GM21360 (cell line): ENCODE measurements around the gene KDM3B.
"Not testable (repeated sequence)": the region's sequence is repeated elsewhere in the genome, so short reads cannot be mapped to it uniquely, and the experiment has no call there.

ENCODE experiments used
- ATAC-seq: cut with Tn5 transposase; IDR thresholded peaks from one replicate; pipeline ENCODE4 v1.9.1; 2021; ENCODE audit warnings: mild to moderate bottlenecking, moderate library complexity; ENCODE audit not compliant: unreplicated experiment

KDM3B gene

DNA sequence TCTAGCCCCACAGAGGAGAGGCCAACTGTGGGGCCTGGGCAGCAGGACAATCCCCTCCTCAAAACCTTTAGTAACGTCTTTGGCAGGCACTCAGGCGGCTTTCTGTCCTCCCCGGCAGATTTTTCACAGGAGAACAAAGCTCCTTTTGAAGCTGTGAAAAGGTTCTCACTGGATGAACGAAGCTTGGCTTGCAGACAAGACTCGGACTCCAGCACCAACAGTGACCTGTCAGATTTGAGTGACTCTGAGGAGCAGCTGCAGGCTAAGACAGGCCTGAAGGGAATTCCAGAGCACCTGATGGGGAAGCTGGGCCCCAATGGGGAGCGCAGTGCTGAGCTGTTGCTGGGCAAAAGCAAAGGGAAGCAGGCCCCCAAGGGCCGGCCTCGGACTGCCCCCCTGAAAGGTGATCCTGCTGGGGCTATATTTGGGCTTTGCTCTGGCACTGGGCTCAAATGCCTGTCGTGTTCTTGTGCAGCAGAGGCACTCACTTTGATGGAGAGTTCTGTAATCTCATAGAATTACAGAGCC, 39.4 kb downstream of the KDM3B start:
- ATAC-seq = no peak

DNA sequence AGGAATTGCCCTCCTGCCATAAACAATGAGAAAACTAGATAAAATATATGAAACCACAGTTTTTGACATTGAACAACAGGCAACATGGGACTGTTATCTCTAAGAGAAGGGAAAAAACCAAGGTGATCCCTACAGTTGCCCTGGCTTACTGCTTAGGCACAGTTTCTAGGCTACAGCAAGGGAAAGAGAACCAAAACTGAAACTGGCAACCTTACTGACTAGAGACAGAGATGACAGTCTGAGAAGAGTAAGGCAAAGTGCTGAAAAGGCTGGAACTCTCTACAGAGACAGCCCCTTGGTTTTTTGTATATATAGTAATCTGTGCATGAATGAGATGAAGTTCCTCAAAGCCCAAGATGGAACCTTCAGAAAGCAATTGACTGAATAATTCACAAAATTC, 50.2 kb downstream of the KDM3B start:
- peak; percentile 68 for ATAC-seq

GRCh38 chr5:138408023-138408422, 55.5 kb downstream of the KDM3B start:
- ATAC-seq = peak; percentile 87

DNA sequence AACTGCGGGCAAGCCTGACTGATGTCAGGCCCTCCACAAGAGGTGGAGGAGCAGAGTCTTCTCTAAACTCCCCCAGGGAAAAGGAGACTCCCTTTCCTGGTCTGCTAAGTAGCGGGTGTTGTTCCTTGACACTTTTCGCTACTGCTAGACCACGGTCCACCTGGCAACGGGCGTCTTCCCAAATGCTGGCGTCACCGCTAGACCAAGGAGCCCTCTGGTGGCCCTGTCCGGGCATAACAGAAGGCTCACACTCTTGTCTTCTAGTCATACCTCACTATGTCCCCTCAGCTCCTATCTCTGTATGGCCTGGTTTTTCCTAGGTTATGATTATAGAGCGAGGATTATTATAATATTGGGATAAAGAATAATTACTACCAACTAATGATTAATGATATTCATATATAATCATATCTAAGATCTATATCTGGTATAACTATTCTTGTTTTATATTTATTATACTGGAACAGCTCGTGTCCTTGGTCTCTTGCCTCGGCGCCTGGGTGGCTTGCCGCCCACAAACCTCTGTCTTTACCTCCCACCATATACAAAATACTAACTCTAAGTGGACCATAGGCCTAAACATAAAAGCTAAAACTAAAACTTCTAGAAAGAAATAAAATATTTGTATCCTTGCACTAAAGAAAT, 58.6 kb downstream of the KDM3B start:
- not testable (repeated sequence) for ATAC-seq

DNA sequence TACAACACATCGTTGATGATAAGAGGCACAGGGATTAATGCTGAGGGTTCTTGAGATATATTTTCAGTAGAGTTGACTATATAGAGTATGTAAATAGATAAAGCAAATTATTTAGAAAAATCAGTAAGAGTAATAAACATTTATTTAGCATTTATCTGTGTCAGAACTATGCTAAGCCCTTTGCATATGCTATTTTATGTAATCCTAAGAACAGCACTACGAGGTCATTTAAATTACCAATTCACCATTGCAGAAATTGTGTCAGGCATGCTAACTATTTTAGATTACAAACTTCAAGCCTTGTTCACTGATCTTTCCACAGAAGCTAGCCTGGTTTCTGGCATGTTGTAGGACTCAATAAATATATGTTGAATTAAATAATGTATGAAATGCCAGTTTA, 66.0 kb downstream of the KDM3B start:
- no peak for ATAC-seq

DNA sequence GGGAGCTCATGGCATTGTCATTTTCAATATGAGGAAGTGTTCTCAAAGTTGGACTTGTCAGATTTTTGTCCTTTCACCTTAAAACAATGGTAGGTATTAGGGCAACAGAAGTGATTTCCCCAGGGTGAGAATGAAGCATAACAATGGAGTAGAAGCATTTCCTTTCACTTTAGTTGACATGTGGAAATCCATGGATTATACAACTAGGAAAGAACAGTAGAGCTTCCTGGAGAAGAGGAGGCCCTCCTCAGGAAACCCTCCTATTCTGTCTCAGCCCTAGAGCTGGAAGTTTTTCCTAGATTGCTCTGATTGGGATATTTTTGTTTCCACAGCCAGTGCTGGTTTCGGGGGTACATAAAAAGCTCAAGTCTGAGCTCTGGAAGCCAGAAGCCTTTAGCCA, 72.6 kb downstream of the KDM3B start:
- no peak for ATAC-seq

GRCh38 chr5:138435943-138436342, 83.5 kb downstream of the KDM3B start:
- ATAC-seq = no peak

- no peak for ATAC-seq
Observed at GRCh38 chr5:138438003-138438723, 85.7 kb downstream of the KDM3B start.

- ATAC-seq = peak; percentile 85
Observed at GRCh38 chr5:138438724-138439476, 86.4 kb downstream of the KDM3B start, which contains the start of gene REEP2. Gene REEP2, plus strand, starts transcription at chr5:138439057. Its CDS starts 152 bp downstream, at chr5:138439209.

DNA sequence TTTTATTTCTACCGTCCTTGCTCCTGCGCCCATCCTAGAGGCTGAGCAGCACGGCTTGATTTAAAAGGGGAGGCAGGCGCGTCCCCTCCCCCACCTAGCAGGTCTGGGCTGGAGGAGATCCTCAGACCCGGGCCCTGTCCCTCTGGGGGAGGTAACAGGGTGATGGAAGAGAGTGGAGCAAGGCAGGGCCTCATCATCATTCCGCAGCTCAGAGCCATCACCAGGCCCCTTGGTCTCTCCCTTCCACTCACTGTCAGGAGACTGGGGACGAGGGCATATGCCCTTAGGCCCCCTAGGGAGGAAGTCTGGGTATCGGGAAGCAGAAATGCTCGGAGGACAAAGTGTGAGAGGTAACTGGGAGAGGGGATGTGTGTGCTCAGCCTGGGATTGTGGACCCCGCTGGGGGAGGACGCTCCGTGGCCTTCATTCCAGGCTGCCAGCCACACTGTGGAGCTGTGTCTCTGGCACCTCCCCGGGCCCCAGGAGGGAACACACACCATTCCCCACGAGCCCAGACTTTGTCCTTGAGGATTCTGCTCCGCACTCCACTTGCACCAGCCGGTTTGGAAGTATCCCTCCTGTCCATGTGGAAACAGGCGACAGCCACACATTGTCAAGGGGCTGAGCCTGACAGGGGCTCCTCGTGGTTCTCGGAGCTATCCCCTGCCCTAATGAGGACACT, 87.1 kb downstream of the KDM3B start:
- no peak for ATAC-seq

DNA sequence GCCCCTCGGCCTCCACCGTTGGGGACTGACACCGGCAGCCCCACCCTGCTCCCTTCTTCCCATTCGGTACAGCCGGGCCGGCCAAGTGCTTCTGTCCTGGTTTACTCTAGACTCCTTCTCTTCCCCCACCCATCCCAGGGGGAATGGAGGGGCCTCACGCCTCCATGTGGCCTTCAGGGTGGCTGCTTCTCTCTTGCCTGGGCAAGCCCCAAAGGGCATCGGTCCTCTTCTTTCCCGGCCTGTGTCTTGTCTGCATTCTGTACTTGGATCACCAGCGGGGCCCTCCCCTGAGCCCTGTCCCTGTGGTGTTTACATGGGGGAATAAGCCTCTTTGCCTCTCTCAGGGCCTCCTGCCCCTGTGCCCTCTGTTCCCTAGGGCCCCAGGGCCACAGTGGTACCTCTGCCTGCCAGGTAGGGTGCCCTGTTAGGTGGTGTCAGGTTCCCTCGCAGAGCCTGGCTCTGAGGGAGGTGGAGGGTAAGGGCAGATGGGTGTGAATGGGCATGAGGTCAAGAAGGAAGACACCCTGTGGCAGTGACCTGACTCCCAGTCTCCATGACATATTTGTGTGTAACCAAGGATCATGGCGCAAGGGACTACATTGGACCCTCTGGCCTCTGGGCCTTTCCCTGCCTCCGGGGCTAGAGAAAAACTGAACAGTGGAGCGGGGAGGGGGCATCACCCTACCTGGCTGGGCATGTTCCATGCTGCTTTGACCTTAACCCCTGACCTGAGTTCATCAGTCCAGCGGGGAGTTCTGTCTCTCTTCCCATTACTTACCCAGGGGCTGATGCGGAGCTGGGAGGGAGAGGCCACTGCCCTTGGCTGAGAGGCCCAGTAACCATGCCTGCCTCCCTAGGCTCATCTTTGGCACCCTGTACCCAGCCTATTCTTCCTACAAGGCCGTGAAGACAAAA, 87.9 kb downstream of the KDM3B start:
- no peak for ATAC-seq

DNA sequence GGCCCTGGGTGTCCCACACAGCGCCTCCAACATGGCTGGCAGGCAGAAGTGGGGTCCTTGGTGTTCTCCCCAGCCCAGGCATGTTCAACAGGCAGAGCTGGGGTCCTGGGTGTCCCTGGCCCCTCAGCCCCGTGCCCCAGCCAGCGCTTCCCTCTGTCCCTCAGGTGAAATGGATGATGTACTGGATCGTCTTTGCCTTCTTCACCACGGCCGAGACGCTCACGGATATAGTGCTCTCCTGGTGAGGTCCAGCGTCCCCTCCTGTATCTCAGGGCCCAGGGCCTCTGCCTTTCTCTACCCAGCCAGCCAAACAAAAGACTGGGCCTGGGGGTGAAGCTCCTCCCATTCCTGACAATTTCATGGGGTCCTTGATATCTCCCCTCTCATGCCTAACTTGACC, 88.7 kb downstream of the KDM3B start:
- ATAC-seq = no peak

DNA sequence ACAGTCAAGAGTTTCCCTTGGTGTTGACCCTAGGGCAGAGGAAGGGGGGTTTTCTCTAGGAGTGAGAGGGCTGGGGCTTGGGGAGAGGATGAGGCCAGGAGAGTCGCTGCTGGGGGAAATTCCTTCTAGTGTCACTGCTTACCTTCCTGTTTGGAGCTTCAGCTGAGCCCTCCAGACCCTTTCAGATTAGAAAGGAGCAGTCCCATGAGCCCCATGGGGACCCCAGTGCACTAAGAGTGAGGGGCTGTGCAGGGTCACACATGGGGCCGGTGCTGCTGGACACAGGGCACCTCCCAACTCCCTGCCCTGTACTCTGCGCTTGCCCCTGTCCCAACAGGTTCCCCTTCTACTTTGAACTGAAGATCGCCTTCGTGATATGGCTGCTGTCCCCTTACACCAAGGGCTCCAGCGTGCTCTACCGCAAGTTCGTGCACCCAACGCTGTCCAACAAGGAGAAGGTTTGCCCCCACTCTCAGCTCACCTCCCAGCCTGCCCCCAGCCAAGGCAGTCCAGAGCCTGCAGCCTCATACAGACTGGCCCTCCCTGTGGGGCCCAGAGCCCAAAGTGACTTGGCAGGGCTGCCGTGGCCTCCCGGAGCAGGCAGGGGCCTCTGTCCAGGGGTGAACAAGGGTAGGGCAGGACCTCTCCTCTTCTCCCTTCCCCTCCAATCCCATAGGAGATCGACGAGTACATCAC, 91.7 kb downstream of the KDM3B start:
- no peak for ATAC-seq

DNA sequence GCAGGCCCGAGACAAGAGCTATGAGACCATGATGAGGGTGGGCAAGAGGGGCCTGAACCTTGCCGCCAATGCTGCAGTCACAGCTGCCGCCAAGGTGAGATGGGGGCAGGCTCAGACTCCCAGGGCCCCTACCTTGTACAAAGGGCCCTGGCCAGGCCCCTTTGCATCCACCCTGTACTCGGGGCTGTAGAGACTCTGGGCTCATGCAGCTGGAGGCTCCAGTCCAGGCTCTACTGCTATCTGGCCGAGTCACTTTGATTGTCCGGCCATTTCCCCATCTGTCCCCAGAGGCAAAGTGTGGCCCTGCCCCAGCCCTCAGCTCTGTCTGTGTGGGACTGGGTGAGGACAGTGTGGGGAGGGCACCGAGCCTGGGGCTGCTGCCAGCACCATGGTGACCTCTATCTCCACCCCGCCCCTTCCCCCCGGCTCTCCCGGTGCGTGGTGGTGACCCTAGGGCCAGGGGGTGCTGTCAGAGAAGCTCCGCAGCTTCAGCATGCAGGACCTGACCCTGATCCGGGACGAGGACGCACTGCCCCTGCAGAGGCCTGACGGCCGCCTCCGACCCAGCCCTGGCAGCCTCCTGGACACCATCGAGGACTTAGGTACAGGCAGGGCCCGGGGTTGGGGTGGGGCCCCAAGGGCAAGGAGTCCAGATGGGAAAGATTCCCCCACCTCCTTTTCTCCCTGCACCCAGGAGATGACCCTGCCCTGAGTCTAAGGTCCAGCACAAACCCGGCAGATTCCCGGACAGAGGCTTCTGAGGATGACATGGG, 92.5 kb downstream of the KDM3B start:
- ATAC-seq = no peak

DNA sequence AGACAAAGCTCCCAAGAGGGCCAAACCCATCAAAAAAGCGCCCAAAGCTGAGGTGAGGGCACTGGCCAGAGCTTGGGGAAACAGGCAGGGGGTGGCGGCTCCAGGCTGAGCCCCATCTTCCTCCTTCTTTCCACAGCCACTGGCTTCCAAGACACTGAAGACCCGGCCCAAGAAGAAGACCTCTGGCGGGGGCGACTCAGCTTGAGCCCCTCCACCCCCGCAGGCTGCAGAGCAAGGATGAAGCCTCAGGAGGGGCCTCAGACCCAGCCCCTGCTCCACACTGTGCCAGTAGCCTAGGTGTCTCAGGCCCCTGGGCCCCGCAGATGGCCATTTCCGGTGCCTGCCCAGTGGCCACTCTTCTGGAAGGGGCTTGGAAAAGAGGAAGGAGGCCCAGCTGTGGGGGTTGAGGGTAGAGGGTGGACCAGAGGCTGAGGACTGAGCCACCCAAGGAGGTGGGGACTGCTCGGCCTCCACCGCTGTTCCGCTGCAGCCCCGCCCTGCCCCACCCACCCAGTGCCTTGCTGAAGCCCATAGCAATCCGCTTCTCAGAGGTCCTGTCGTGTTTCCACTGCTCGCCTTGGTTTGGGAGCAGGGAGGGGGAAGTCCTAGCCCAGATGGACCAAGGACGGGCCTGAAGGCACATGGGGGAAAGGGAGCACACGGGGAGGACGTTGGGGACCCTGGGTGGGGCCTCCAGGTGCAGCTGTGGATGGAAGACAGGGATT, 93.2 kb downstream of the KDM3B start:
- no peak for ATAC-seq

DNA sequence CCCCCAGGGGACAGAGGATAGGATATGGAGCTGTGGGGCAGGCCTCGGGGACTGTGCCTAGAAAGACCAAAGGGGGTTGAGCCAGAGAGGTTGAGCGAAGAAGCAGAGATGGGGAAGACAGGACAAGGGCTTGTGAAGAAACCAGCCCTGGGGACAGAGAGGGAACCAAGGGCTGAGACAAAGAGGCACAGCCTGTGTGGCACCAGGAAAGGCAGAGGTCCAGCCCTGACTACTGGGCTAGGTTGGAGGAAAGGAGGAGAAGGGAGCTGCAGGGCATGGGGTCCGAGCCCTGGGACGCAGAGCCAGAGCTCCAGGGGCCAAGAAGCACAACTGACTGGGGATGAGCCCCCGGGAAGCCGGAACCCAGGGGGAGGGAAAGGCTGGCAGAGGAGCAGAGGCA, 95.6 kb downstream of the KDM3B start:
- ATAC-seq = no peak

- no peak for ATAC-seq
Observed at GRCh38 chr5:138448481-138449398, 96.3 kb downstream of the KDM3B start.
